BE2C (cell line): ENCODE data around the gene RXRB.
A peak's percentile ranks its signal among the peaks of the same experiment; 100 is the strongest.

Source experiments
- DNase-seq: peaks from one replicate; pipeline ENCODE4 v3.0.0-alpha.2; 2020
- H3K27me3 ChIP-seq: fragments of 250-450 bp; sonication (Bioruptor Pico); 2 replicates; pipeline ENCODE4 v1.5.1; 2020; ENCODE audit warnings: mild to moderate bottlenecking
- H3K36me3 ChIP-seq: fragments of 250-450 bp; sonication (Bioruptor Pico); 2 replicates; pipeline ENCODE4 v1.5.1; 2020; ENCODE audit warnings: mild to moderate bottlenecking
- H3K4me1 ChIP-seq: fragments of 250-450 bp; sonication (Bioruptor Pico); 2 replicates; pipeline ENCODE4 v1.5.1; 2020
- H3K4me3 ChIP-seq: 2 replicates; pipeline ENCODE4 v1.5.1; 2011; ENCODE audit warnings: low read depth, low read length
- H3K9me3 ChIP-seq: fragments of 250-450 bp; sonication (Bioruptor Pico); 2 replicates; pipeline ENCODE4 v1.5.1; 2020
- TF ChIP-seq, protein P1 (sequence below): IDR thresholded peaks from 2 replicates; pipeline ENCODE4 v1.5.1; 2012; ENCODE audit warnings: mild to moderate bottlenecking, low read depth, low read length

Gene RXRB

DNA sequence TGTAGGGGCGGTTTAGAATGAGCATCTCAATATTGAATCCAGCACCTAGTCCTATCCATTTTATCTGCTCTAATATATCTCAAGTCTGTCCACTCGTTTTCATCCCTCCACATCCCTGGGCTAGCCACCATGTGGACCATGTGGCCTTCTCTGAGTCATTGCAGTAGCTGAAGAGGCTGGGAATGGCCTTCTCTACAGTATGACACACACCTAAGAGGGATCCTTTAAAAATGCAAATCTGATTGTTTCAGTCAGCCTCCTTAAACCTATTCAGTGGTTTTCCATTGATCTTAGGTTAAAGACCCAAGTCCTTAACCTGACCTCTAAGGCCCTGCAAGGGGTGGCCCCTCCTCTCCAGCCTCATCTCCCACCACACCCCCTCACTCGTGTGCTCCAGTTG lies 17.2 kb upstream of the RXRB start:
- H3K27me3 ChIP-seq = peaks cover 23% of the 10 kb centered on the region
- no peaks in the 10 kb centered on the region for H3K4me1 ChIP-seq
- no peaks in the 10 kb centered on the region for H3K9me3 ChIP-seq
- no peak for DNase-seq
- TF ChIP-seq, protein P1, sequence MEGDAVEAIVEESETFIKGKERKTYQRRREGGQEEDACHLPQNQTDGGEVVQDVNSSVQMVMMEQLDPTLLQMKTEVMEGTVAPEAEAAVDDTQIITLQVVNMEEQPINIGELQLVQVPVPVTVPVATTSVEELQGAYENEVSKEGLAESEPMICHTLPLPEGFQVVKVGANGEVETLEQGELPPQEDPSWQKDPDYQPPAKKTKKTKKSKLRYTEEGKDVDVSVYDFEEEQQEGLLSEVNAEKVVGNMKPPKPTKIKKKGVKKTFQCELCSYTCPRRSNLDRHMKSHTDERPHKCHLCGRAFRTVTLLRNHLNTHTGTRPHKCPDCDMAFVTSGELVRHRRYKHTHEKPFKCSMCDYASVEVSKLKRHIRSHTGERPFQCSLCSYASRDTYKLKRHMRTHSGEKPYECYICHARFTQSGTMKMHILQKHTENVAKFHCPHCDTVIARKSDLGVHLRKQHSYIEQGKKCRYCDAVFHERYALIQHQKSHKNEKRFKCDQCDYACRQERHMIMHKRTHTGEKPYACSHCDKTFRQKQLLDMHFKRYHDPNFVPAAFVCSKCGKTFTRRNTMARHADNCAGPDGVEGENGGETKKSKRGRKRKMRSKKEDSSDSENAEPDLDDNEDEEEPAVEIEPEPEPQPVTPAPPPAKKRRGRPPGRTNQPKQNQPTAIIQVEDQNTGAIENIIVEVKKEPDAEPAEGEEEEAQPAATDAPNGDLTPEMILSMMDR = no peak
- no peaks in the 10 kb centered on the region for H3K36me3 ChIP-seq
- no peak overlapping the region for H3K4me3 ChIP-seq

DNA sequence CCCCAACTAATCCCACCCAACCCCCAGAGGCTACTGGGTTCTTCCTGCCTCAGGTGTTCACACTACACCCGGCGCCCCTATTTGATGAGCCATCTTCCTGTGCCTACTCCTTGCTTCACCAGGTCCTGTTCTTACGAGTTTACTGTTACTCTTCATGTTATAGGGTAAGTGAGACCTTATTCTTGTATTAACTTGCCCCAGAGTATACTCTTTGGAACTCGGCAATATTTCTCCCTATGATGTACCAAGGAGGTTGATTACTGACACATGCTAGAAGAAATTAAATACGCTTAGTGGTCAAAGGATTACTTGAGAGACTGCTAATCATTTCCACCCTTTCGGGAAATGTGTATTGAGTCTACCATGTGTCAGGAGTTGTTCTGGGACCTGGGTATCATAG lies 16.8 kb upstream of the RXRB start:
- no peak for DNase-seq
- H3K36me3 ChIP-seq = no peaks in the 10 kb centered on the region
- H3K27me3 ChIP-seq = peaks cover 23% of the 10 kb centered on the region
- TF ChIP-seq, protein P1 = no peak
- no peaks in the 10 kb centered on the region for H3K9me3 ChIP-seq
- H3K4me1 ChIP-seq = no peaks in the 10 kb centered on the region
- H3K4me3 ChIP-seq = no peak overlapping the region

DNA sequence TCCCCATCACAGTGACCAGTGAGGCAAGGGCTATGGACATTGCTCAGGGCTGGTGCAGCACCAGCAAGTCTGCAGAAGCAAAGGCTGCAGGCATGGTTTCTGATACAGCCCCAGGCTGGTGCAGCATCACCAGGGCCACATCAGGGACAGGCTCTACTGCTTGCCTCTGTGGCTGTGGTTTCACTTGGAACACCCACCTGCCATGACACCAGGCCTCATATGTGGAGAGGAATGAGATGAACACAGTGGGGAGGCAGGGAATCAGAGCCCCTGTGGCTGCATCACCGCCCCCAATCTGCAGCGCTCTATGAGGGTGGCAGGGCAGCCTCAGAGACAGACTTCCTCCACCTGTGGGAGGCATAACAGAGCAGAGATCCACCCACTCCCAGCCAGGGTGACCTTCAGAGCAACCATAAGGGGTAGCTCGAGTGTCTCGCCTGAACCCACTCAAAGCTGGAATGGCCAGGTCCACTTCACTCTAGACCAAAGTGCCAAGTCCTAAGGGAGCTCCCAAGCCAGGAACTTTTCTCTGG lies 15.7 kb upstream of the RXRB start:
- TF ChIP-seq, protein P1 = no peak
- peaks cover 23% of the 10 kb centered on the region for H3K27me3 ChIP-seq

DNA sequence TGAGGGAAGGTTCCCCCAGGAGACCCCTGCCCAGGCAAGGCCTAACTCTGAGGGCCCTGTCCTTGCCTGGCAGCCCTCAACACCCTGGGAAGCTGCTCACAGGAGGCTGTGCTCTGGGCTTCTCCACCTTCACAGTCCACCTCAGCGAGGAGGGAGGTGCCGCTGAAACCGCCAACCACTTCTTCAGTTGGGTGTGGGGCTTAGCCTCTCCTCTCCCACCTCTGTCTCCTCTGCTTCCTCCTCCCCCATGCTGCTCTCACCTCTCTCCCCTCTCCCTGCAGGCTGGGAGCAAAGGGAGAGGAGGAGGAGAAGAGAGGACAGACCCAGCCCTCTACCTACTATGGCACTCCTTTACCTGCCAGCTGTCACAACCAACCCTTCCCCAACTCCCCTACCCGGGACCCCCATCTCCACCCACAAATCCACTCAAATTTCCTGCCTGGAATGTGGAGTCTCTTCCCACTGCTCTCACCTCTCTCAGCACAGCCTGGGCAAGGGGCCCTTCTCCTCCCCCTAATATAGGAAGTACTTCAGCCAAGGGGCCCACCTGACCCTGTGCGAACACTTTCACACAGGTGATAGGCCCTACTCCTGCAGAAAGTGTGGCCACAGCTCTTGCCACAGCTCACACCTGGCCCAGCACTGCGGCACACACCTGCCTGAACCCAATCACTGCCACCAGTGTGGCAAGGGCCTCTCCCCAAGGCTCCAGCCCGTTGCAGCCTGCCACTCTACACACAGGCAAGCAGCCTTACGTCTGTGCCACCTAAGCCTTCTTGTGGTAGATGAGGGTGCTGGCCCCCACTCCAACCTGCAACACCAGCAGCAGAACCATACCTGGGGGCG lies 15.0 kb upstream of the RXRB start:
- Histone ChIP-seq H3K9me3 (no peaks in the 10 kb centered on the region), H3K36me3 (no peaks in the 10 kb centered on the region), H3K4me3 (no peak overlapping the region), H3K27me3 (peaks cover 23% of the 10 kb centered on the region), H3K4me1 (no peaks in the 10 kb centered on the region)
- no peak for DNase-seq
- TF ChIP-seq, protein P1 = no peak

More for the DNA sequence above, 15.7 kb upstream of the RXRB start:
- Histone ChIP-seq H3K9me3 (no peaks in the 10 kb centered on the region), H3K36me3 (no peaks in the 10 kb centered on the region), H3K4me1 (no peaks in the 10 kb centered on the region), H3K4me3 (no peak overlapping the region)
- no peak for DNase-seq

DNA sequence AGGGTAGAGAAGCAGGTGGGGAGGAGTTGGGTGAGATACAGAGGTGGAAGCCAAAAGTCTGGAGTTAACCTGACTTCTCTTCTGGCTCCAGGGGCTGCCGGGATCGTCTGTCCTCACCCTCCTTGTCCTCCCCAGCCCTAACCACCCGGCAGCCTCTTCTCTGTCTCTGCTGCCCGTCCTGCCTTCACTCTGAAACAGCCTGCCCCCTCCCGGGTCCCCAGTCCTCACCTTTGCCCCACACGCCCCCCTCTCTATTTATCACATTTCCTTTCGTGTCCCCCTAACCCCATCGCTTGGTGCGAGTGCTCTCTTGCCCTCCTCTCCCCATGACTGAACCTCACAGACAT lies 13.5 kb upstream of the RXRB start:
- H3K4me3 ChIP-seq = peak overlapping the region; percentile 37; the same call in 1 of the 2 replicates
- H3K27me3 ChIP-seq = peaks cover 18% of the 10 kb centered on the region
- no peaks in the 10 kb centered on the region for H3K4me1 ChIP-seq
- no peaks in the 10 kb centered on the region for H3K36me3 ChIP-seq
- no peak for DNase-seq
- TF ChIP-seq, protein P1 = no peak
- no peaks in the 10 kb centered on the region for H3K9me3 ChIP-seq

DNA sequence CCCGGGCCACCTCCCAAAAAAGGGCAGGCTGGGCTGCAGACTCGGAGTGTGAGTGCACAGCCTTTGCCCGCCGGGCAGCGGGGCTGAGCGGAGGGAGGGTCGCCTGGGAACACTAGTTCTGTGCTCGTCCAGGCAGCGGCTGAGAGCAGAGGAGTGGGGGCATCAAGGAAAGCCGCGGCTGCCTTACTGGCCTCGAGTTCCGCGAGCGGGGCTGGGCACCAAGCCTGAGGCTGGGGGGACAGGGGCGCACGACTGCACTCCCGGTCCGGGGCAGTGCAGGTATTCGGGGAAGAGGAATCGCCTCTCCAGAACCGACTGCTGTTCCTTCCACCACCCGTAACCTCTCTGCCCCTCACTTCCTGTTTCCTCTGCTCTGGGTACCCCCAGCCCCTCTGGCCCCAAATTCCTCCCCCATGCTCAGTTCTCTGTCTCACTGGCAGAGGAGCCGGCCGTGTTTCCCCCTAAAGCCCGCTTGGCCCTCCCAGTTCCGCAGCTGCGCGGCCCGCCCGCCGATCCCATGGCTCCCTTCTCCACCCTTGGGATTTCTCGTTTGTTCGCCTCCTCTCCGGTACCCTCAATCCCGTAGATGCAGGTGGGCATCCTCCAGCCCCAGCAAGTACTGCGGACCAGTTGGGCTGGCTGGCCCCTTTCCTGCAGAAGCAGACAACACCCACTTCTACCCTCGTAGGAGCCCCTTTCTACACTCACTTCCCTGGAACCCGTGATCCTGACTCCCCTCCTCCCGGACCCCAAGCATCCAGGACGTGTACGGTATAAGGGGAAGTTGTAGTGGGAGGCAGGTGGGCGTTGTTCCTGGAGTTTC lies 12.9 kb upstream of the RXRB start:
- peak; percentile 34 for DNase-seq
- H3K36me3 ChIP-seq = no peaks in the 10 kb centered on the region
- no peaks in the 10 kb centered on the region for H3K4me1 ChIP-seq
- H3K27me3 ChIP-seq = peaks cover 18% of the 10 kb centered on the region
- H3K9me3 ChIP-seq = no peaks in the 10 kb centered on the region
- TF ChIP-seq, protein P1 = no peak
- peak overlapping the region; percentile 37 for H3K4me3 ChIP-seq
